Right kidney (tissue), 9 donors: ENCODE data around the gene FUS.
"Not testable (repeated sequence)": the region's sequence is repeated elsewhere in the genome, so short reads cannot be mapped to it uniquely, and the experiment has no call there.

ENCODE experiments used
- DNase-seq: peaks from one replicate; pipeline ENCODE4 v3.0.0-alpha.2; 2016
- long read RNA-seq, 8 donors: transcript quantifications; one replicate each; lab custom pipeline, GENCODE V29; 2026

The FUS gene
- long read RNA-seq, donor 1, full-length matches to known transcripts, result 102 of 255 reads
- long read RNA-seq, donor 1, partial matches to known transcripts, result 153 of 255 reads
- long read RNA-seq, donor 1, other reads (novel, unspliced or antisense), result 0 of 255 reads
- long read RNA-seq, donor 2, full-length matches to known transcripts, result 54 of 125 reads
- long read RNA-seq, donor 2, partial matches to known transcripts, result 71 of 125 reads
- long read RNA-seq, donor 2, other reads (novel, unspliced or antisense), result 0 of 125 reads
- long read RNA-seq, donor 3, full-length matches to known transcripts, result 55 of 149 reads
- long read RNA-seq, donor 3, partial matches to known transcripts, result 94 of 149 reads
- long read RNA-seq, donor 3, other reads (novel, unspliced or antisense), result 0 of 149 reads
- long read RNA-seq, donor 4, full-length matches to known transcripts, result 74 of 268 reads
- long read RNA-seq, donor 4, partial matches to known transcripts, result 194 of 268 reads
- long read RNA-seq, donor 4, other reads (novel, unspliced or antisense), result 0 of 268 reads
- long read RNA-seq, donor 5, full-length matches to known transcripts, result 124 of 295 reads
- long read RNA-seq, donor 5, partial matches to known transcripts, result 171 of 295 reads
- long read RNA-seq, donor 5, other reads (novel, unspliced or antisense), result 0 of 295 reads
- long read RNA-seq, donor 6, full-length matches to known transcripts, result 59 of 181 reads
- long read RNA-seq, donor 6, partial matches to known transcripts, result 122 of 181 reads
- long read RNA-seq, donor 6, other reads (novel, unspliced or antisense), result 0 of 181 reads
- long read RNA-seq, donor 7, result 0 reads
- long read RNA-seq, donor 8, full-length matches to known transcripts, result 81 of 219 reads
- long read RNA-seq, donor 8, partial matches to known transcripts, result 138 of 219 reads
- long read RNA-seq, donor 8, other reads (novel, unspliced or antisense), result 0 of 219 reads

- peak; percentile 100 for DNase-seq
These were observed at the start of gene FUS for GRCh38 chr16:31179747-31180459. TSS of gene FUS (plus strand) at chr16:31180139. CDS start at chr16:31180215, 76 bp downstream.

GRCh38 chr16:31130336-31130891, 49.5 kb upstream of the FUS start:
- no peak for DNase-seq

GRCh38 chr16:31130899-31131298, 49.0 kb upstream of the FUS start:
- no peak for DNase-seq

- DNase-seq, result no peak
These were observed 48.5 kb upstream of the FUS start for GRCh38 chr16:31131416-31131815.

GRCh38 chr16:31131841-31132271, 48.1 kb upstream of the FUS start:
- no peak for DNase-seq

GRCh38 chr16:31132303-31132979, 47.5 kb upstream of the FUS start:
- DNase-seq, result no peak

GRCh38 chr16:31133046-31133501, 46.9 kb upstream of the FUS start:
- DNase-seq, result no peak

GRCh38 chr16:31134091-31134571, 45.8 kb upstream of the FUS start:
- no peak for DNase-seq

GRCh38 chr16:31134625-31135534, 45.1 kb upstream of the FUS start:
- DNase-seq, result peak; percentile 67

- peak; percentile 57 for DNase-seq
These were observed 44.2 kb upstream of the FUS start, which contains the start of gene PRSS8 for GRCh38 chr16:31135535-31136286. TSS of gene PRSS8 (minus strand) at chr16:31135727. CDS start at chr16:31135498, 229 bp downstream.

- no peak for DNase-seq
These were observed 43.7 kb upstream of the FUS start for GRCh38 chr16:31136287-31136662.

- DNase-seq, result not testable (repeated sequence)
These were observed 43.0 kb upstream of the FUS start for GRCh38 chr16:31136822-31137499.

- no peak for DNase-seq
These were observed 41.0 kb upstream of the FUS start for GRCh38 chr16:31138621-31139578.

- not testable (repeated sequence) for DNase-seq
These were observed 38.9 kb upstream of the FUS start for GRCh38 chr16:31141071-31141469.

- DNase-seq, result peak; percentile 83
These were observed 38.3 kb upstream of the FUS start for GRCh38 chr16:31141489-31142108.

GRCh38 chr16:31142109-31143010, 37.6 kb upstream of the FUS start:
- DNase-seq, result peak; percentile 88
